OCI-M2 (cell line): ENCODE results near the gene GALNT2.

Experiments used
- DNase-seq: peaks from one replicate; lab custom pipeline; 2025; ENCODE audit not compliant: unreplicated experiment; lab: John Stamatoyannopoulos, UW

The GALNT2 gene

GRCh38 chr1:230127105-230128054 is 60.3 kb downstream of the GALNT2 start:
- peak; percentile 27 for DNase-seq

- no peak for DNase-seq
These were observed 61.7 kb downstream of the GALNT2 start for GRCh38 chr1:230128569-230129285.

- no peak for DNase-seq
These were observed 62.3 kb downstream of the GALNT2 start for GRCh38 chr1:230129341-230129740.

GRCh38 chr1:230130172-230130944 is 63.3 kb downstream of the GALNT2 start:
- DNase-seq: no peak

- no peak for DNase-seq
These were observed 64.4 kb downstream of the GALNT2 start for GRCh38 chr1:230131457-230131856.

- DNase-seq: no peak
These were observed 65.7 kb downstream of the GALNT2 start for GRCh38 chr1:230132758-230133157.

- no peak for DNase-seq
These were observed 68.7 kb downstream of the GALNT2 start for GRCh38 chr1:230135726-230136125.

- DNase-seq: no peak
These were observed 69.7 kb downstream of the GALNT2 start for GRCh38 chr1:230136453-230137336.

GRCh38 chr1:230137337-230137815 is 70.3 kb downstream of the GALNT2 start:
- no peak for DNase-seq

GRCh38 chr1:230138561-230139239 is 71.7 kb downstream of the GALNT2 start:
- no peak for DNase-seq

GRCh38 chr1:230139315-230139714 is 72.3 kb downstream of the GALNT2 start:
- DNase-seq: no peak

GRCh38 chr1:230139741-230140140 is 72.7 kb downstream of the GALNT2 start:
- no peak for DNase-seq

- no peak for DNase-seq
These were observed 73.4 kb downstream of the GALNT2 start for GRCh38 chr1:230140221-230141020.

GRCh38 chr1:230141021-230141648 is 74.1 kb downstream of the GALNT2 start:
- DNase-seq: no peak

GRCh38 chr1:230141797-230142607 is 75.0 kb downstream of the GALNT2 start:
- no peak for DNase-seq

GRCh38 chr1:230142608-230143210 is 75.7 kb downstream of the GALNT2 start:
- no peak for DNase-seq

- DNase-seq: peak; percentile 39
These were observed 76.5 kb downstream of the GALNT2 start for GRCh38 chr1:230143534-230143933.
